Activated CD8-positive, alpha-beta memory T cell treated with anti-CD3 and anti-CD28 coated beads, Interleukin-2, amount 10 ng/mL, durations not matched to agents 7 days and 5 days (primary cell): ENCODE data around the gene RUVBL1. TPM values are rescaled to one million over a fixed set of nuclear protein-coding genes. Genes with fewer than 3 reads are reported as not detected.

Source experiments
- ATAC-seq: fragments of 150-1000 bp; cut with Tn5 transposase; one replicate; pipeline ENCODE4 v1.10.0; 2021; ENCODE audit warnings: moderate library complexity
- CTCF ChIA-PET: fragments of 350-600 bp; sonication (Branson Sonifier 250); formaldehyde crosslinking; loops from one replicate; lab custom pipeline; 2021; ENCODE audit warnings: antibody characterized with exemption; lab: Charles Lee
- DNase-seq: peaks from one replicate; pipeline ENCODE4 v3.0.0-alpha.2; 2020
- H3K27ac Mint-ChIP-seq: one replicate; pipeline ENCODE4 v1.8.0; 2021; ENCODE audit warnings: mild to moderate bottlenecking, mixed read lengths
- H3K27me3 Mint-ChIP-seq: one replicate; pipeline ENCODE4 v1.8.0; 2021; ENCODE audit warnings: mixed read lengths
- H3K36me3 Mint-ChIP-seq: one replicate; pipeline ENCODE4 v1.8.0; 2021; ENCODE audit warnings: mild to moderate bottlenecking, mixed read lengths
- H3K4me1 Mint-ChIP-seq: one replicate; pipeline ENCODE4 v1.8.0; 2021; ENCODE audit warnings: mixed read lengths
- H3K4me3 Mint-ChIP-seq: one replicate; pipeline ENCODE4 v1.8.0; 2021; ENCODE audit warnings: mild to moderate bottlenecking, moderate library complexity, mixed read lengths
- H3K9me3 Mint-ChIP-seq: one replicate; pipeline ENCODE4 v1.8.0; 2022; ENCODE audit warnings: low read depth, mixed read lengths
- total RNA-seq, 2 experiments: library from RNA; stranded (reverse); gene quantifications; one replicate each; pipeline ENCODE4 v1.2.3, GENCODE V29; 2021

Gene RUVBL1
- total RNA-seq, 2 experiments from 2014 or later, result 63.8 to 73.5 TPM

- Mint-ChIP-seq H3K4me1 (peaks cover 26% of the 10 kb centered on the region), H3K27me3 (no peaks in the 10 kb centered on the region), H3K27ac (peak overlapping the region; percentile 50), H3K4me3 (peak overlapping the region; percentile 98), H3K36me3 (peaks cover 20% of the 10 kb centered on the region), H3K9me3 (no peaks in the 10 kb centered on the region)
- CTCF ChIA-PET, result interaction anchor here (0.8 to 4.8 kb wide), 7 partner anchors 8 to 46 kb away, joined by 3 to 25 read pairs (median 14); partner anchors contain the start of gene EEFSEC
- no peak for ATAC-seq
- no peak for DNase-seq
Observed at GRCh38 chr3:128122013-128122412, 1.6 kb downstream of the RUVBL1 start.

GRCh38 chr3:128113817-128114794 is 9.5 kb downstream of the RUVBL1 start:
- Mint-ChIP-seq H3K36me3 (peaks cover 53% of the 10 kb centered on the region), H3K4me1 (peaks cover 44% of the 10 kb centered on the region), H3K27ac (peak overlapping the region; percentile 87), H3K27me3 (no peaks in the 10 kb centered on the region), H3K4me3 (peak overlapping the region; percentile 69), H3K9me3 (no peaks in the 10 kb centered on the region)
- DNase-seq (no peak), ATAC-seq (peak; percentile 43)
- CTCF ChIA-PET, result interaction anchor here (0.9 to 2.0 kb wide), 3 partner anchors 9 to 19 kb away, joined by 5 to 16 read pairs (median 6); partner anchors contain the start of gene RUVBL1

GRCh38 chr3:128112357-128112968 is 11.1 kb downstream of the RUVBL1 start:
- CTCF ChIA-PET, result interaction anchor here (0.9 to 4.0 kb wide), 6 partner anchors 10 to 42 kb away, joined by 3 to 18 read pairs (median 6); partner anchors contain the start of gene RUVBL1
- peak overlapping the region; percentile 97 for H3K27ac Mint-ChIP-seq
- peaks cover 53% of the 10 kb centered on the region for H3K36me3 Mint-ChIP-seq
- ATAC-seq (peak; percentile 88), DNase-seq (peak; percentile 82)
- no peaks in the 10 kb centered on the region for H3K27me3 Mint-ChIP-seq
- no peaks in the 10 kb centered on the region for H3K9me3 Mint-ChIP-seq
- peak overlapping the region; percentile 41 for H3K4me3 Mint-ChIP-seq
- peaks cover 40% of the 10 kb centered on the region for H3K4me1 Mint-ChIP-seq

GRCh38 chr3:128111147-128111546 is 12.5 kb downstream of the RUVBL1 start:
- Mint-ChIP-seq H3K27me3 (no peaks in the 10 kb centered on the region), H3K36me3 (peaks cover 50% of the 10 kb centered on the region), H3K4me1 (peaks cover 40% of the 10 kb centered on the region), H3K27ac (peak overlapping the region; percentile 97), H3K4me3 (no peak overlapping the region), H3K9me3 (no peaks in the 10 kb centered on the region)
- ATAC-seq (no peak), DNase-seq (no peak)
- CTCF ChIA-PET, result interaction anchor here (0.7 to 4.0 kb wide), 6 partner anchors 12 to 138 kb away, joined by 3 to 18 read pairs (median 6); partner anchors contain the start of gene RUVBL1

GRCh38 chr3:128107834-128108233 is 15.8 kb downstream of the RUVBL1 start:
- DNase-seq (no peak), ATAC-seq (no peak)
- CTCF ChIA-PET, result interaction anchor here (2.8 kb wide), 1 partner anchor 12 kb away, joined by 10 read pairs; no protein-coding TSS in a partner anchor
- peaks cover 17% of the 10 kb centered on the region for H3K4me1 Mint-ChIP-seq
- H3K27ac Mint-ChIP-seq, result no peak overlapping the region
- H3K36me3 Mint-ChIP-seq, result peaks cover 34% of the 10 kb centered on the region
- H3K4me3 Mint-ChIP-seq, result no peak overlapping the region
- H3K27me3 Mint-ChIP-seq, result no peaks in the 10 kb centered on the region
- no peaks in the 10 kb centered on the region for H3K9me3 Mint-ChIP-seq

GRCh38 chr3:128103136-128103676 is 20.4 kb downstream of the RUVBL1 start:
- H3K4me1 Mint-ChIP-seq, result peaks cover 13% of the 10 kb centered on the region
- peaks cover 22% of the 10 kb centered on the region for H3K36me3 Mint-ChIP-seq
- H3K4me3 Mint-ChIP-seq, result no peak overlapping the region
- no peak overlapping the region for H3K27ac Mint-ChIP-seq
- H3K27me3 Mint-ChIP-seq, result no peaks in the 10 kb centered on the region
- DNase-seq (no peak), ATAC-seq (no peak)
- H3K9me3 Mint-ChIP-seq, result no peaks in the 10 kb centered on the region
- CTCF ChIA-PET, result interaction anchor here (0.9 to 3.1 kb wide), 3 partner anchors 9 to 506 kb away, joined by 3 to 11 read pairs (median 3); no protein-coding TSS in a partner anchor

GRCh38 chr3:128100638-128101037 is 23.0 kb downstream of the RUVBL1 start:
- H3K27ac Mint-ChIP-seq, result peak overlapping the region; percentile 61
- H3K9me3 Mint-ChIP-seq, result no peaks in the 10 kb centered on the region
- H3K36me3 Mint-ChIP-seq, result peaks cover 27% of the 10 kb centered on the region
- DNase-seq, result no peak
- no peak overlapping the region for H3K4me3 Mint-ChIP-seq
- no peak for ATAC-seq
- H3K27me3 Mint-ChIP-seq, result no peaks in the 10 kb centered on the region
- peaks cover 13% of the 10 kb centered on the region for H3K4me1 Mint-ChIP-seq
- CTCF ChIA-PET, result interaction anchor here (1.4 to 10.3 kb wide), 2 partner anchors 11 to 33 kb away, joined by 3 to 120 read pairs; no protein-coding TSS in a partner anchor

GRCh38 chr3:128100161-128100560 is 23.5 kb downstream of the RUVBL1 start:
- Mint-ChIP-seq H3K27me3 (no peaks in the 10 kb centered on the region), H3K36me3 (peaks cover 30% of the 10 kb centered on the region), H3K4me1 (peaks cover 15% of the 10 kb centered on the region), H3K9me3 (no peaks in the 10 kb centered on the region), H3K27ac (peak overlapping the region; percentile 61), H3K4me3 (no peak overlapping the region)
- no peak for DNase-seq
- ATAC-seq, result no peak
- CTCF ChIA-PET, result interaction anchor here (1.4 to 10.3 kb wide), 2 partner anchors 12 to 34 kb away, joined by 3 to 120 read pairs; no protein-coding TSS in a partner anchor

GRCh38 chr3:128098234-128098633 is 25.4 kb downstream of the RUVBL1 start:
- H3K27ac Mint-ChIP-seq, result no peak overlapping the region
- peaks cover 26% of the 10 kb centered on the region for H3K4me1 Mint-ChIP-seq
- DNase-seq (no peak), ATAC-seq (no peak)
- no peaks in the 10 kb centered on the region for H3K27me3 Mint-ChIP-seq
- H3K36me3 Mint-ChIP-seq, result peaks cover 27% of the 10 kb centered on the region
- H3K4me3 Mint-ChIP-seq, result no peak overlapping the region
- CTCF ChIA-PET, result interaction anchor here (1.1 to 10.3 kb wide), 5 partner anchors 24 to 328 kb away, joined by 3 to 120 read pairs (median 4); partner anchors contain the start of gene RUVBL1
- H3K9me3 Mint-ChIP-seq, result no peaks in the 10 kb centered on the region

- H3K9me3 Mint-ChIP-seq, result no peaks in the 10 kb centered on the region
- DNase-seq (peak; percentile 87), ATAC-seq (peak; percentile 99)
- no peaks in the 10 kb centered on the region for H3K27me3 Mint-ChIP-seq
- peaks cover 24% of the 10 kb centered on the region for H3K4me1 Mint-ChIP-seq
- H3K4me3 Mint-ChIP-seq, result no peak overlapping the region
- CTCF ChIA-PET, result interaction anchor here (0.7 to 10.3 kb wide), 32 partner anchors 8 to 514 kb away, joined by 3 to 120 read pairs (median 4); partner anchors contain the start of gene RUVBL1
- peaks cover 24% of the 10 kb centered on the region for H3K36me3 Mint-ChIP-seq
- H3K27ac Mint-ChIP-seq, result peak overlapping the region; percentile 69
Observed at GRCh38 chr3:128095222-128095703, 28.3 kb downstream of the RUVBL1 start.

GRCh38 chr3:128094295-128095151 is 29.1 kb downstream of the RUVBL1 start:
- DNase-seq (no peak), ATAC-seq (peak; percentile 42)
- peaks cover 19% of the 10 kb centered on the region for H3K36me3 Mint-ChIP-seq
- peak overlapping the region; percentile 69 for H3K27ac Mint-ChIP-seq
- H3K4me1 Mint-ChIP-seq, result peaks cover 19% of the 10 kb centered on the region
- H3K9me3 Mint-ChIP-seq, result no peaks in the 10 kb centered on the region
- H3K4me3 Mint-ChIP-seq, result no peak overlapping the region
- CTCF ChIA-PET, result interaction anchor here (0.7 to 10.3 kb wide), 32 partner anchors 7 to 515 kb away, joined by 3 to 120 read pairs (median 4); partner anchors contain the start of gene RUVBL1
- H3K27me3 Mint-ChIP-seq, result no peaks in the 10 kb centered on the region
